ENCODE data around the gene HOMER2. TPM values are rescaled to one million over a fixed set of nuclear protein-coding genes. Genes with fewer than 3 reads are reported as not detected.

Gene HOMER2
- total and polyA plus RNA-seq, 9 of the 15 experiments (the other 6 are each of a cell fraction or from before 2014, with no cell fraction given), result 0.13 to 0.47 (median 0.29) TPM; not detected in 1

DNA sequence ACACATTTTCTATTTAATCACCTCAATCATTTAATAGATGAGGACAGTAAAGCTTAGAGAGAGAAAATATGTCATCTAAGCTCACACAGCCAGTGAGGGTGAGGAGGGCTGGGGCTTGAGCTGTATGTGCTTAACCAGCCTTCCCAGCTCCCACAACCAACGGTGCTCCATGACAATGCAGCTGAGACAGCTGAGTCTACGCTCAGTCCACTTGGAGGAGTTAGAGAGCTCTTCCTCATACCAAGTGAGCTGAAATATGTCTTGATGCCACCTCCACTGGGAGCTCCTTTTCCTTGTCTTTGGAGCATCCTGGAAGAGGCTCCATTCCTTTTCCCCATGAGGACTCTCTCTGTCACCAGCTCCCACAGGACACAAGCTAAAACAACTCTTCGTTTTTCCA lies 9.3 kb downstream of the HOMER2 start:
- Histone ChIP-seq H3K27me3 (ENCODE audit: control insufficient read depth in 2 of 2, insufficient read depth in 2 of 2, low read length in 2 of 2) (peaks cover 56 to 62% of the 10 kb centered on the region in 2 experiments), H3K4me1 (replicated peaks in 1 of 2; ENCODE audit: control insufficient read depth in 2 of 2, insufficient read depth in 2 of 2, low read length in 2 of 2) (no peaks in the 10 kb centered on the region), H3K36me3 (ENCODE audit: control insufficient read depth, insufficient read depth, low read length) (no peaks in the 10 kb centered on the region), H3K9me3 (replicated peaks; ENCODE audit: control insufficient read depth, insufficient read depth, low read depth, low read length) (no peaks in the 10 kb centered on the region), H3K9me1 (ENCODE audit: control insufficient read depth, insufficient read depth, low read length) (no peaks in the 10 kb centered on the region), H3K4me2 (ENCODE audit: insufficient read depth, low read length) (no peak overlapping the region), H2AFZ (ENCODE audit: low read depth, low read length) (no peak overlapping the region), H3K79me2 (ENCODE audit: control insufficient read depth, insufficient read depth, low read length) (no peaks in the 10 kb centered on the region), H3K4me3 (no peak overlapping the region), H3K9ac (ENCODE audit: insufficient read depth in 1 of 2, low read depth in 2 of 2, low read length in 2 of 2) (no peak overlapping the region), H4K20me1 (replicated peaks; ENCODE audit: control insufficient read depth, insufficient read depth, low read length) (no peaks in the 10 kb centered on the region), H3K27ac (ENCODE audit: extremely low read depth, low read depth, low read length) (no peak overlapping the region)
- intact Hi-C loops (cut with micrococcal nuclease) (no loop called here), in situ Hi-C loops (cut with MboI) (no loop called here)
- TF ChIP-seq RAD21 (CRISPR knock-in tag; conservative IDR thresholded peaks at IDR 0.05 in 1 of 2, IDR thresholded peaks at IDR 0.05 in 1 of 2), result peak; percentile 35 to 38; a peak in 2 of 4 replicates
- TF ChIP-seq, protein P1, sequence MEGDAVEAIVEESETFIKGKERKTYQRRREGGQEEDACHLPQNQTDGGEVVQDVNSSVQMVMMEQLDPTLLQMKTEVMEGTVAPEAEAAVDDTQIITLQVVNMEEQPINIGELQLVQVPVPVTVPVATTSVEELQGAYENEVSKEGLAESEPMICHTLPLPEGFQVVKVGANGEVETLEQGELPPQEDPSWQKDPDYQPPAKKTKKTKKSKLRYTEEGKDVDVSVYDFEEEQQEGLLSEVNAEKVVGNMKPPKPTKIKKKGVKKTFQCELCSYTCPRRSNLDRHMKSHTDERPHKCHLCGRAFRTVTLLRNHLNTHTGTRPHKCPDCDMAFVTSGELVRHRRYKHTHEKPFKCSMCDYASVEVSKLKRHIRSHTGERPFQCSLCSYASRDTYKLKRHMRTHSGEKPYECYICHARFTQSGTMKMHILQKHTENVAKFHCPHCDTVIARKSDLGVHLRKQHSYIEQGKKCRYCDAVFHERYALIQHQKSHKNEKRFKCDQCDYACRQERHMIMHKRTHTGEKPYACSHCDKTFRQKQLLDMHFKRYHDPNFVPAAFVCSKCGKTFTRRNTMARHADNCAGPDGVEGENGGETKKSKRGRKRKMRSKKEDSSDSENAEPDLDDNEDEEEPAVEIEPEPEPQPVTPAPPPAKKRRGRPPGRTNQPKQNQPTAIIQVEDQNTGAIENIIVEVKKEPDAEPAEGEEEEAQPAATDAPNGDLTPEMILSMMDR (IDR thresholded peaks at IDR 0.05 in 2 of 3, conservative IDR thresholded peaks at IDR 0.05 in 1 of 3; ENCODE audit: insufficient read depth in 2 of 3, low read depth in 1 of 3, low read length in 3 of 3), result peak in 2 of 3 experiments; percentile 12 to 21; a peak in 1 of 6 replicates
- no peak for TF ChIP-seq SRSF9 (IDR thresholded peaks at IDR 0.05; ENCODE audit: borderline replicate concordance, low read depth, low read length)
- TF ChIP-seq, protein P2, sequence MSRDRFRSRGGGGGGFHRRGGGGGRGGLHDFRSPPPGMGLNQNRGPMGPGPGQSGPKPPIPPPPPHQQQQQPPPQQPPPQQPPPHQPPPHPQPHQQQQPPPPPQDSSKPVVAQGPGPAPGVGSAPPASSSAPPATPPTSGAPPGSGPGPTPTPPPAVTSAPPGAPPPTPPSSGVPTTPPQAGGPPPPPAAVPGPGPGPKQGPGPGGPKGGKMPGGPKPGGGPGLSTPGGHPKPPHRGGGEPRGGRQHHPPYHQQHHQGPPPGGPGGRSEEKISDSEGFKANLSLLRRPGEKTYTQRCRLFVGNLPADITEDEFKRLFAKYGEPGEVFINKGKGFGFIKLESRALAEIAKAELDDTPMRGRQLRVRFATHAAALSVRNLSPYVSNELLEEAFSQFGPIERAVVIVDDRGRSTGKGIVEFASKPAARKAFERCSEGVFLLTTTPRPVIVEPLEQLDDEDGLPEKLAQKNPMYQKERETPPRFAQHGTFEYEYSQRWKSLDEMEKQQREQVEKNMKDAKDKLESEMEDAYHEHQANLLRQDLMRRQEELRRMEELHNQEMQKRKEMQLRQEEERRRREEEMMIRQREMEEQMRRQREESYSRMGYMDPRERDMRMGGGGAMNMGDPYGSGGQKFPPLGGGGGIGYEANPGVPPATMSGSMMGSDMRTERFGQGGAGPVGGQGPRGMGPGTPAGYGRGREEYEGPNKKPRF (IDR thresholded peaks at IDR 0.05; ENCODE audit: low read depth, low read length), result no peak
- no peak for TF ChIP-seq PCBP2 (IDR thresholded peaks at IDR 0.05; ENCODE audit: low read depth, low read length, poor library complexity, severe bottlenecking)
- TF ChIP-seq SIX5 (IDR thresholded peaks at IDR 0.05; ENCODE audit: borderline replicate concordance in 1 of 2, insufficient read depth in 1 of 2, low read depth in 1 of 2, low read length in 2 of 2), result no peak
- CTCF ChIA-PET (ENCODE audit: low intra/inter-chr PET ratio), result no interaction called here
- peak; percentile 81 for ATAC-seq
- no TSS peak for BruUV-seq (replicated peaks)
- WGBS (ENCODE audit: insufficient coverage, low coverage, missing lambda C conversion rate), result 0% methylated on average over 3 of the region's 3 CpGs
- peak in 1 of 4 experiments; percentile 16 for DNase-seq (ENCODE audit: extremely low read depth in 1 of 4, low spot score in 3 of 4)
- FAIRE-seq, result no peak
- POLR2A ChIA-PET, result interaction anchor here (0.8 kb wide), 1 partner anchor 15 kb away, joined by 4 read pairs; no protein-coding TSS in a partner anchor

All from K562 (cell line).